ES-I3 (cell line): ENCODE data around the gene PHF2.
A peak's percentile ranks its signal among the peaks of the same experiment; 100 is the strongest.

Experiments used
- H3K36me3 ChIP-seq: 2 replicates; pipeline ENCODE4 v1.6.1; 2013; ENCODE audit warnings: mild to moderate bottlenecking, low read length, control low read depth, moderate library complexity; ENCODE audit not compliant: insufficient read depth
- H3K4me1 ChIP-seq: 2 replicates; pipeline ENCODE4 v1.6.1; 2013; ENCODE audit warnings: mild to moderate bottlenecking, control low read depth, low read length; ENCODE audit not compliant: insufficient read depth
- H3K9ac ChIP-seq: 2 replicates; pipeline ENCODE4 v1.6.1; 2013; ENCODE audit warnings: low read depth, mild to moderate bottlenecking, low read length, moderate library complexity
- H3K9me3 ChIP-seq: 2 replicates; pipeline ENCODE4 v1.6.1; 2013; ENCODE audit warnings: mild to moderate bottlenecking, low read length, moderate library complexity; ENCODE audit not compliant: control insufficient read depth, insufficient read depth

PHF2 gene

GRCh38 chr9:93557366-93558137 lies 18.8 kb upstream of the PHF2 start:
- H3K4me1 ChIP-seq, result peaks cover 4% of the 10 kb centered on the region; the same call in 1 of the 2 replicates

GRCh38 chr9:93558503-93558902 lies 17.9 kb upstream of the PHF2 start:
- Histone ChIP-seq H3K9ac (no peak overlapping the region), H3K4me1 (peaks cover 4% of the 10 kb centered on the region; the same call in 1 of the 2 replicates), H3K36me3 (peaks cover 20% of the 10 kb centered on the region), H3K9me3 (no peaks in the 10 kb centered on the region)

More at GRCh38 chr9:93557366-93558137, 18.8 kb upstream of the PHF2 start:
- peaks cover 15% of the 10 kb centered on the region for H3K36me3 ChIP-seq
- H3K9ac ChIP-seq, result no peak overlapping the region
- no peaks in the 10 kb centered on the region for H3K9me3 ChIP-seq

DNA sequence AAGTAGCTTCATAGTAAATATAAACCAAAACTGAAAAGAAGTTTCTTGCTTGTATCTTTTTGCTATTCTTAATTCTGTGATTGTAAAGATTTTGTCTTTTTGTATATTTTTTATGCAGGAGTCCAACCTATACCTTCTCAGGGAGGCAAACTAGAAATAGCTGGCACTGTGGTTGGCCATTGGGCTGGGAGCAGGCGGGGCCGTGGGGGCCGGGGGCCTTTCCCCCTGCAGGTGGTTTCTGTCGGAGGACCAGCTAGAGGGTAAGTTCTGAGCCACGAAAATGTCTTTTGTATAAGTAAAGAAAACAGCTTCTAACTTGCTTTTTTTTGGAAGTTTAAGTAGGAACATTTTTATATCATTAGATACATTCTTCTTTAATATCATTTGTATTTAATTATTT lies 15.4 kb upstream of the PHF2 start:
- Histone ChIP-seq H3K36me3 (peaks cover 22% of the 10 kb centered on the region), H3K4me1 (no peaks in the 10 kb centered on the region)

DNA sequence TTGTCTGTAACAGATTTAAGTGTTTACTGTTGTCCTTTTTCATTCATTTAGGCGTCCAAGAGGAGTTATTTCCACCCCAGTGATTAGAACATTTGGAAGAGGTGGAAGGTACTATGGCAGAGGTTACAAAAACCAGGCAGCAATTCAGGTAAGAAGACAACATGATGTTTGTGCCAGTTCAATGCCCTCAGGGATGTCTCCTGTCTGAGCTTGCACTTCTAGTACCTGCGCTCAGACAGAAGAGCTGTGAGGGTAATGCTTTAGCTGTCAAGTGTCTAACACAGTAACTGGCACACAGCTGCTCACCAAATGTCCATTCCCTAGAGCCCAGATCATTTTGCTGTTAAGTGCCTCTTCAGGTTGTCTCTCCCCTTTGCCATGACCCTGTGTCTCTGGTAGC lies 14.2 kb upstream of the PHF2 start:
- H3K36me3 ChIP-seq, result peaks cover 22% of the 10 kb centered on the region
- H3K4me1 ChIP-seq, result no peaks in the 10 kb centered on the region
- H3K9me3 ChIP-seq, result no peaks in the 10 kb centered on the region
- no peak overlapping the region for H3K9ac ChIP-seq

More for the DNA sequence above, 15.4 kb upstream of the PHF2 start:
- H3K9me3 ChIP-seq, result no peaks in the 10 kb centered on the region
- H3K9ac ChIP-seq, result no peak overlapping the region

- Histone ChIP-seq H3K9ac (no peak overlapping the region), H3K4me1 (no peaks in the 10 kb centered on the region), H3K36me3 (peaks cover 13% of the 10 kb centered on the region), H3K9me3 (no peaks in the 10 kb centered on the region)
Observed at GRCh38 chr9:93565089-93565488, 11.3 kb upstream of the PHF2 start.

DNA sequence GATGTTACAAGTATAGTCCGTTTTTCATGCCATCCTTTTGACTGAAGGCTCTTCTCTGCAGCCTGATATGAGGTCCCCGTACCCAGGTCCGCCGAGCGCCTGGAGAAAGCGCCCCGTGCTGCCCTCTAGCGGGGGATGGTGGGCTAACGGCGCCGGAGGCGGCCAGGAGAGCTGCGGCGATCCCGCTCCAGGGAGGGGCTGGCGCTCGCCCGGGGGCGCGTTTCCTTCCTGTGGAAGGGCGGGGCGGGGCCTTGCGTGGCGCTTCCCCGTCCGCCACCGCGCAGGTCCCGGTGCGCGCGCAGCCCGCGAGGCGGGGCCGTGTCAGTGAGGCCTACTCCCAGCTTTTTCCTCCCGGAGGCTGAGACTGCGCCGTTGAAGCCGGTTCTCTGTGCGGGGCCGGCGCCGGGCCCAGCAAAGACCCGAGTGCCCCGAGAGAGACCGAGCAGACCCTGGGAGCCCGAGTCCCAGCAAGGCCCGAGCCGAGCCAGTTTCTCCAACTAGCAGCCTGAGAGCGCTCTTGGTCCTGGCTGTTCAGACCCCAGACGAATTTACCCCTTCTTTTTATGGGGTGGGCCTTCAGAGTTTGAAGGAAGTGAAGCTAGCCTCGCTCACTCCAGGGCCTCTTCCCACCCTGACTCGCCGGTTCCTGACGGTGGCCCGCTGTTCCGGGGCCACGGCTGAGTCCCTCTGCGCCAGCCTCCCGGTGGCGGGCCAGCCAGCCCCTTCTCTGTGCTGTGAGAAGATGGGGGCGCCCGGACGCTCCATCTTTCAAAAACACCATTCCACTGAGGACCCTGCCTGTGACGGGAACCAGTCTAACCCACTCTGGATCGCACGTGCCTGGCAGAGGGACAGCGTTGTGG lies 9.7 kb upstream of the PHF2 start:
- H3K4me1 ChIP-seq, result no peaks in the 10 kb centered on the region
- H3K9me3 ChIP-seq, result no peaks in the 10 kb centered on the region
- H3K36me3 ChIP-seq, result peaks cover 13% of the 10 kb centered on the region
- peak overlapping the region; percentile 81 for H3K9ac ChIP-seq

DNA sequence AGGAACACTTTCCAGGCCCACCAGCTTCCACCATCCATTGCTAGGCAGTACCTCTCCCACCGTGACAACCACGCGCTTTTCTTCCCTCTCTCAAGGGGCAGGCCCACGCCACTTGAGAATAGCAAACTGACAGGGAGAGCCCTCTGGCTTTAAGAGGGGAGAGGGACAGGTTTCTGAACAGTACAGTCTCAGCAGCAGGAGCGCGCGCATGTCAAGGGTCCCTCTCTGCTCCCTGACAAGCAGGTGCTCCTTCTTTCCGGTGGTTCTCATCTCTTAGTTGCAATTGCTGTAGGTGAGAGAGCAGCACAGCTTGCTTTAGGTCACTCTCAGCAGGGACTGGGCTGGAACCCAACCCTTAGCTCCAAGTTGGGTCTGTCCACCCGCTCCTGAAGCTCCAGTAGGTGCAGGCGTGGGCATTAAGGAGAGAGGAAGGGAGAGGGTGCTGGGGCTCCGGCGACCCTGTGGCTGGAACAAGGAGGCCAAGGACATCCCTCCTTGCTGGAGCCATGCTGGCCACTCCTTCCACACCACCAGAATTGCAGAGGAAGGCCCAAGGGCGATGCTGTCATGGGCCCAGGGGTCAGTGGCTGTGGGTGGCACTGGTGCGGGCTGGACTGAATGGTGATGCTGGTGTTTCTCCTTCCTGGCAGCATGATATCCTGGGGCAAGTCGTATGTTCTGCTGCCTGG lies 9.0 kb upstream of the PHF2 start:
- Histone ChIP-seq H3K9ac (peak overlapping the region; percentile 81), H3K9me3 (no peaks in the 10 kb centered on the region), H3K4me1 (no peaks in the 10 kb centered on the region), H3K36me3 (peaks cover 8% of the 10 kb centered on the region)

- Histone ChIP-seq H3K9ac (no peak overlapping the region), H3K9me3 (no peaks in the 10 kb centered on the region), H3K4me1 (no peaks in the 10 kb centered on the region), H3K36me3 (peaks cover 4% of the 10 kb centered on the region)
Observed at GRCh38 chr9:93568169-93568568, 8.2 kb upstream of the PHF2 start.

DNA sequence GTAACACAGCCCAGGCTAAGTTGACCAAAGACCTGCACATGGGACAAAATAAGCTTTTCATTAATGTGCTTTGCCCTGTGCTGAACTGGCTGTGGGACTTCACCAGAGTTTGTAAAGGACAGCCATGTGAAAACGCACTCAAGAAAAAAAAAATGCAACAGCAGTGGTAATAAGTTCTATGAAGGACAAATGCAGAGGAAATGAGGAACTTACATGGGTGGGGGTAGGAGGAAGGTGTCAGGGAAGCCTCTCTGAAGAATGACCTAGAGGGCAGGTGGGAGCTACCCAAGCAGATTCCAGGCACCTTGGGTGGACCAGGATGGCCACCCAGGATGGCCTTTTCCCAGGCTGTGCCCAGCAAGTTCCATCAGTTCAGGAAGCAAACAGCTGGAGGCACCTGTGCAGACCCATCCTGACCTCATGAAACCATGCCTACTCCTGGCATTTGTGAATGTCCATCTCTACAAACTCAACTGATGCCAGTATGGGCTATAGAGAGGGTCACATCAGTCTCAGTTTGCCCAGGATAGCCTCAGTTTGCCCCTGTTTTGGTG lies 6.7 kb upstream of the PHF2 start:
- Histone ChIP-seq H3K9me3 (no peaks in the 10 kb centered on the region), H3K36me3 (no peaks in the 10 kb centered on the region), H3K4me1 (0 out of 2 replicates have a peak, but pooled peaks cover 5% of the 10 kb centered on the region), H3K9ac (no peak overlapping the region)

GRCh38 chr9:93572221-93572620 lies 4.2 kb upstream of the PHF2 start:
- Histone ChIP-seq H3K9me3 (no peaks in the 10 kb centered on the region), H3K36me3 (no peaks in the 10 kb centered on the region), H3K4me1 (peaks cover 11% of the 10 kb centered on the region; the same call in 1 of the 2 replicates), H3K9ac (no peak overlapping the region)

- no peak overlapping the region for H3K9ac ChIP-seq
- no peaks in the 10 kb centered on the region for H3K36me3 ChIP-seq
- peaks cover 11% of the 10 kb centered on the region; the same call in 1 of the 2 replicates for H3K4me1 ChIP-seq
- no peaks in the 10 kb centered on the region for H3K9me3 ChIP-seq
Observed at GRCh38 chr9:93572636-93573515, 3.5 kb upstream of the PHF2 start.

DNA sequence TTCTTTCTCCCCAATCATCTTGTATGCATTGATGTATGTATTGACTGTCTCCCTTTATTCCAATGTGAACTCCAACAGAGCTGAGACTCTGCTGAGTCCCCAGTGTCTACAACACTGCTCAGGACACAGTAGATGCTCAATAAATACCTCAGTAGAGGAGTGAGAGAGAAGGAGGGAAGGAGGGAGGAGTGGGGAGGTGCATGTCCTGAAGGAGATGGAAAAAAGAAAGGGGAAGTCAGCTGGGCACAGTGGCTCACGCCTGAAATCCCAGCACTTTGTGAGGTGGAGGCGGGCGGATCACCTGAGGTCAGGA lies 2.9 kb upstream of the PHF2 start:
- Histone ChIP-seq H3K9ac (no peak overlapping the region), H3K4me1 (peaks cover 15% of the 10 kb centered on the region; the same call in 1 of the 2 replicates), H3K9me3 (no peaks in the 10 kb centered on the region), H3K36me3 (no peaks in the 10 kb centered on the region)

GRCh38 chr9:93574091-93574899 lies 2.1 kb upstream of the PHF2 start:
- H3K4me1 ChIP-seq, result peaks cover 15% of the 10 kb centered on the region; the same call in 1 of the 2 replicates
- no peak overlapping the region for H3K9ac ChIP-seq
- no peaks in the 10 kb centered on the region for H3K9me3 ChIP-seq
- H3K36me3 ChIP-seq, result no peaks in the 10 kb centered on the region
